Retinal pigment epithelial cell (primary cell): ENCODE data around the gene SAMMSON.

Experiments used
- DNase-seq: peaks from one replicate; pipeline ENCODE4 v3.0.0-alpha.2; 2010; ENCODE audit warnings: low read depth
- H3K4me3 ChIP-seq: 2 replicates; pipeline ENCODE4 v1.5.1; 2011; ENCODE audit warnings: mild to moderate bottlenecking, low read length, control low read depth, moderate library complexity
- TF ChIP-seq, protein P1 (sequence below): conservative IDR thresholded peaks from 2 replicates; pipeline ENCODE4 v1.5.1; 2011; ENCODE audit warnings: low read depth, low read length, control low read depth, inconsistent platforms

Gene SAMMSON

DNA sequence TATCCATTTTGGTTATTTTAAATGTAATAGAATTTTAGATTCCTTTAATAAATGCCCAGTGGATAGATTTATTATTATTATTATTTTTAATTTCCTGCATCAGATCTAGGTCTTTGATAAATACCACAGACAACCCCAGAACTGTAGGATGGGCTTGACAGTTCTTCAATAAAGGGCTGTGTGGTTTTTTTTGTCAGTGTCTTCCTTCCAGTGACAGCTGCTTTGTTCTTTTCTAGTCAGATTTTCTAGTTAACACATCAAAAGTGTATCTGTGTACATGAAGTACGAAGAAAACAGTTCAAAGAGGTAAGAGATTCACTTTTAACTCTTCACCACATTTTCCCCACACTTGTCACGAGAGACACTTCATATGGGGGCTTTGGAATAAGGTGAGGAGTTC is 120.3 kb downstream of the SAMMSON start:
- no peak overlapping the region for H3K4me3 ChIP-seq
- TF ChIP-seq, protein P1, sequence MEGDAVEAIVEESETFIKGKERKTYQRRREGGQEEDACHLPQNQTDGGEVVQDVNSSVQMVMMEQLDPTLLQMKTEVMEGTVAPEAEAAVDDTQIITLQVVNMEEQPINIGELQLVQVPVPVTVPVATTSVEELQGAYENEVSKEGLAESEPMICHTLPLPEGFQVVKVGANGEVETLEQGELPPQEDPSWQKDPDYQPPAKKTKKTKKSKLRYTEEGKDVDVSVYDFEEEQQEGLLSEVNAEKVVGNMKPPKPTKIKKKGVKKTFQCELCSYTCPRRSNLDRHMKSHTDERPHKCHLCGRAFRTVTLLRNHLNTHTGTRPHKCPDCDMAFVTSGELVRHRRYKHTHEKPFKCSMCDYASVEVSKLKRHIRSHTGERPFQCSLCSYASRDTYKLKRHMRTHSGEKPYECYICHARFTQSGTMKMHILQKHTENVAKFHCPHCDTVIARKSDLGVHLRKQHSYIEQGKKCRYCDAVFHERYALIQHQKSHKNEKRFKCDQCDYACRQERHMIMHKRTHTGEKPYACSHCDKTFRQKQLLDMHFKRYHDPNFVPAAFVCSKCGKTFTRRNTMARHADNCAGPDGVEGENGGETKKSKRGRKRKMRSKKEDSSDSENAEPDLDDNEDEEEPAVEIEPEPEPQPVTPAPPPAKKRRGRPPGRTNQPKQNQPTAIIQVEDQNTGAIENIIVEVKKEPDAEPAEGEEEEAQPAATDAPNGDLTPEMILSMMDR = no peak
- no peak for DNase-seq
